HUES6 (cell line): ENCODE data around the gene ZFYVE28.
"Not testable (repeated sequence)": the region's sequence is repeated elsewhere in the genome, so short reads cannot be mapped to it uniquely, and the experiment has no call there.

Source experiments
- H3K27ac ChIP-seq: 2 replicates; pipeline ENCODE4 v1.7.0; 2013; ENCODE audit warnings: low read depth, mild to moderate bottlenecking, low read length, inconsistent platforms
- H3K27me3 ChIP-seq: 2 replicates; pipeline ENCODE4 v1.6.1; 2013; ENCODE audit warnings: low read length; ENCODE audit not compliant: control insufficient read depth, insufficient read depth
- H3K36me3 ChIP-seq: 2 replicates; pipeline ENCODE4 v1.6.1; 2013; ENCODE audit warnings: low read length; ENCODE audit not compliant: control insufficient read depth, insufficient read depth
- H3K4me1 ChIP-seq: 2 replicates; pipeline ENCODE4 v1.6.1; 2013; ENCODE audit warnings: low read length; ENCODE audit not compliant: control insufficient read depth, insufficient read depth
- H3K4me3 ChIP-seq: 2 replicates; pipeline ENCODE4 v1.5.1; 2013; ENCODE audit warnings: low read depth, low read length
- H3K9ac ChIP-seq: one replicate; pipeline ENCODE4 v1.6.1; 2013; ENCODE audit warnings: mild to moderate bottlenecking, low read length
- H3K9me3 ChIP-seq: 2 replicates; pipeline ENCODE4 v1.6.1; 2013; ENCODE audit warnings: low read depth, low read length; ENCODE audit not compliant: control insufficient read depth, insufficient read depth

The ZFYVE28 gene

GRCh38 chr4:2433609-2434350 lies 15.3 kb upstream of the ZFYVE28 start:
- Histone ChIP-seq H3K4me1 (peaks cover 10% of the 10 kb centered on the region; the same call in 1 of the 2 replicates), H3K4me3 (no peak overlapping the region), H3K27ac (no peak overlapping the region), H3K9me3 (0 out of 2 replicates have a peak, but pooled peaks cover 3% of the 10 kb centered on the region), H3K36me3 (no peaks in the 10 kb centered on the region), H3K27me3 (no peaks in the 10 kb centered on the region), H3K9ac (no peak overlapping the region)

GRCh38 chr4:2432991-2433530 lies 14.6 kb upstream of the ZFYVE28 start:
- Histone ChIP-seq H3K4me3 (no peak overlapping the region), H3K9me3 (0 out of 2 replicates have a peak, but pooled peaks cover 3% of the 10 kb centered on the region), H3K36me3 (no peaks in the 10 kb centered on the region), H3K9ac (no peak overlapping the region), H3K27me3 (no peaks in the 10 kb centered on the region), H3K27ac (no peak overlapping the region), H3K4me1 (peaks cover 10% of the 10 kb centered on the region; the same call in 1 of the 2 replicates)

- Histone ChIP-seq H3K27me3 (no peaks in the 10 kb centered on the region), H3K9me3 (0 out of 2 replicates have a peak, but pooled peaks cover 3% of the 10 kb centered on the region), H3K4me1 (peaks cover 10% of the 10 kb centered on the region; the same call in 1 of the 2 replicates), H3K27ac (no peak overlapping the region), H3K4me3 (no peak overlapping the region), H3K36me3 (no peaks in the 10 kb centered on the region), H3K9ac (no peak overlapping the region)
Observed at GRCh38 chr4:2432004-2432403, 13.6 kb upstream of the ZFYVE28 start.

GRCh38 chr4:2429945-2430757 lies 11.7 kb upstream of the ZFYVE28 start:
- H3K4me3 ChIP-seq, H3K27ac ChIP-seq, H3K4me1 ChIP-seq, H3K27me3 ChIP-seq, H3K9me3 ChIP-seq, H3K36me3 ChIP-seq, H3K9ac ChIP-seq: not testable (repeated sequence)

GRCh38 chr4:2428496-2429213 lies 10.2 kb upstream of the ZFYVE28 start:
- Histone ChIP-seq H3K9ac (no peak overlapping the region), H3K36me3 (no peaks in the 10 kb centered on the region), H3K27me3 (no peaks in the 10 kb centered on the region), H3K9me3 (0 out of 2 replicates have a peak, but pooled peaks cover 3% of the 10 kb centered on the region), H3K27ac (no peak overlapping the region), H3K4me3 (no peak overlapping the region), H3K4me1 (peaks cover 7% of the 10 kb centered on the region; the same call in 1 of the 2 replicates)

GRCh38 chr4:2427383-2428334 lies 9.2 kb upstream of the ZFYVE28 start:
- Histone ChIP-seq H3K9me3 (0 out of 2 replicates have a peak, but pooled peaks cover 3% of the 10 kb centered on the region), H3K27me3 (peaks cover 6% of the 10 kb centered on the region; the same call in 1 of the 2 replicates), H3K9ac (no peak overlapping the region), H3K4me1 (peaks cover 6% of the 10 kb centered on the region; the same call in 1 of the 2 replicates), H3K27ac (no peak overlapping the region), H3K36me3 (no peaks in the 10 kb centered on the region), H3K4me3 (no peak overlapping the region)

GRCh38 chr4:2426711-2427275 lies 8.3 kb upstream of the ZFYVE28 start:
- peaks cover 14% of the 10 kb centered on the region for H3K27me3 ChIP-seq
- H3K4me3 ChIP-seq, result no peak overlapping the region
- no peaks in the 10 kb centered on the region for H3K9me3 ChIP-seq
- no peak overlapping the region for H3K9ac ChIP-seq
- no peaks in the 10 kb centered on the region for H3K36me3 ChIP-seq
- H3K27ac ChIP-seq, result no peak overlapping the region
- peaks cover 10% of the 10 kb centered on the region; the same call in 1 of the 2 replicates for H3K4me1 ChIP-seq

- no peak overlapping the region for H3K9ac ChIP-seq
- H3K4me3 ChIP-seq, result no peak overlapping the region
- H3K9me3 ChIP-seq, result no peaks in the 10 kb centered on the region
- peaks cover 10% of the 10 kb centered on the region; the same call in 1 of the 2 replicates for H3K4me1 ChIP-seq
- peaks cover 22% of the 10 kb centered on the region for H3K27me3 ChIP-seq
- H3K27ac ChIP-seq, result no peak overlapping the region
- H3K36me3 ChIP-seq, result no peaks in the 10 kb centered on the region
Observed at GRCh38 chr4:2426069-2426397, 7.6 kb upstream of the ZFYVE28 start.

GRCh38 chr4:2425386-2426068 lies 7.1 kb upstream of the ZFYVE28 start:
- H3K4me1 ChIP-seq, result peaks cover 10% of the 10 kb centered on the region; the same call in 1 of the 2 replicates
- H3K27me3 ChIP-seq, result peaks cover 27% of the 10 kb centered on the region
- no peaks in the 10 kb centered on the region for H3K9me3 ChIP-seq
- no peak overlapping the region for H3K4me3 ChIP-seq
- H3K9ac ChIP-seq, result no peak overlapping the region
- no peaks in the 10 kb centered on the region for H3K36me3 ChIP-seq
- no peak overlapping the region for H3K27ac ChIP-seq
